HPDE6-E6E7 (cell line): Measurements from ENCODE around the gene ZNF451.
"Not testable (repeated sequence)": the region's sequence is repeated elsewhere in the genome, so short reads cannot be mapped to it uniquely, and the experiment has no call there.

Source experiments
- DNase-seq: peaks from one replicate; pipeline ENCODE4 v3.0.0; 2011; ENCODE audit warnings: missing footprints; ENCODE audit errors: extremely low spot score

The ZNF451 gene

DNA sequence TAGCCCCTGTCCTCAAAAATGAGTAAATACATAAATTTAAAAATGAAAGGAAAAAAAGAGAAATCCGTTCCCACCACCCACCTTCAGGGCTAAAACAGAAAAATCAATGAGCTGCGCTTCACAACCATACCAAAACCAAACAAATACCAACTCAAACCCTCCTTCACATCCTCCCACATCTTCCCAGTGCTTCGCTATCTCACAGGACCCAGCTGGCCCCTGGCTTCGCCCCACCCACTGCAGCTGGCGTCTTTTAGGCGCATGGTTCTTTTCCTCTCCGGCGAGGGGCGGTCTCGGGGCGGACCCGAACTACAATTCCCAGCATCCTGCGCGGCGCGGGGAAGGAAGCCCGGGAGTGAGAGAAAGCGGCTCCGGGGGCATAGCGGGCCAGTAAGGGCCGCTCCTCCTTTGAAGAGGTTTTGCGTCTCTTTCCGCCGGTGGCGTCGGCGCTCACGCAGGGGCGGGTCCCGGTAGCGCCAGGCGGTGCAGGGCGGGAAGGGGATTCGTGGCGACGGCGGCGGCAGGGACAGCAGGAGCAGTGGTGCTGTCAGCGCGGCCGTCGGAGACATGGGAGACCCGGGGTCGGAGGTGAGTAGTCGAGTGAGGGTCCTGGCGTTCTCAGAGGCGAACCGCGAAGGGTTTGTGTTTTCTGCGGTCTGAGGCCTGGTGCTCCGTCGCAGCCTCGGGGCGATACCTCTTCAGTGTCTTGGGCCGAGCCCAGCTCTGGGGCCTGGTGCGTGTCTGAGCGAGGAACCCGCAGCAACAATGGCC, at the start of gene ZNF451:
Gene ZNF451 (plus strand): TSS at position 502 of the 771 bp plus-strand sequence. CDS start 66 bp downstream, at position 568.
- DNase-seq: peak; percentile 91

- DNase-seq: not testable (repeated sequence)
Measured at GRCh38 chr6:57044061-57044460, 45.9 kb upstream of the ZNF451 start.

DNA sequence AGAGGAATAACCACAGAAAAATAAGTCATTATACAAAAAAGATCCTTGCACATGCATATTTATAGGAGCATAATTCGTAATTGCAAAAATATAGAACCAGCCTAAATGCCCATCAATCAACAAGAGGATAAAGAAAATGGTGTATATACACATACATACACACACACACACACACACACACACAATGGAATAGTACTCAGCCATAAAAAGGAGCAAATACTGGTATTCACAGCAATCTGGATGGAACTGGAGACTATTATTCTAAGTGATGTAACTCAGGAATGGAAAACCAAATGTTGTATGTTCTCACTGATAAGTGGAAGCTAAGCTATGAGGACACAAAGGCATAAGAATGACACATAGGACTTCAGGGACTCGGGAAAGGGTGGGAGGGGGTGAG, 45.4 kb upstream of the ZNF451 start:
- no peak for DNase-seq

DNA sequence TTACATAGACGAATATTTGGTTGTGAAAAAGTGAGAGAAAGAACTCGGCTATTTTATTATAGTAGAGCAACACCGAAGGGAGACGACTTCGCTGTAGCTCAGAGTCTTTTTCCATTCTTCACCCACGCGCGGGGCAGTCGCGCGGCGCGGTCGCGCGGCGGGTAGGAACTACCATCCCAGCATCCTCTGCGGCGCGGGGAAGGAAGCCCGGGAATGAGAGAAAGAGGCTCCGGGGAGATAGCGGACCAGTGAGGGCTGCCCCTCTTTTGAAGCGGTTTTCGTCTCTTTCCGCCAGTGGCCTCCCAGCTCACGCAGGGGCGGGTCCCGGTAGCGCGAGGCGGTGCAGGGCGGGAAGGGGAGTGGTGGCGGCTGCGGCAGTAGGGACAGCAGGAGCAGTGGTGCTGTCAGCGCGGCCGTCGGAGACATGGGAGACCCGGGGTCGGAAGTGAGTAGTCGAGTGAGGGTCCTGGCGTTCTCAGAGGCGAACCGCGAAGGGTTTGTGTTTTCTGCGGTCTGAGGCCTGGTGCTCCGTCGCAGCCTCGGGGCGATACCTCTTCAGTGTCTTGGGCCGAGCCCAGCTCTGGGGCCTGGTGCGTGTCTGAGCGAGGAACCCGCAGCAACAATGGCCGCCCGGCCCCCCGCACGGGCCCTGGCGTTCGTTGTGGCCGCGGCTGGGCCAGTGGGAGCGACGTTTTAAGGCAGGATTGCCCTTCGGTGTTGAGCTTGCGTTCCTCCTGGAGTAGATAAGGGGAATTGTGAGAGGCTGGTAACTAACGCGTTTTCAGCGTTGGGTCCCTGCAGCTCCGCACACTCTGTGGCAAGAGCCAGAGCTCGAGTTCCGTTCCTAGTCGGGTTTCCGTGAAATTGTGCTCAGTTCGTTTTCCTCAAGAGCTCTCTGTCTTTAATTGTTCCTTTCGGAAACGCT, 43.4 kb upstream of the ZNF451 start, which contains the start of gene KIAA1586:
Gene KIAA1586 (plus strand): TSS at position 362 of the 925 bp plus-strand sequence. CDS start 63 bp downstream, at position 425.
- DNase-seq: peak; percentile 77

- DNase-seq: not testable (repeated sequence)
Measured at GRCh38 chr6:57047257-57047585, 42.8 kb upstream of the ZNF451 start.

- DNase-seq: not testable (repeated sequence)
Measured at GRCh38 chr6:57047859-57048258, 42.1 kb upstream of the ZNF451 start.

DNA sequence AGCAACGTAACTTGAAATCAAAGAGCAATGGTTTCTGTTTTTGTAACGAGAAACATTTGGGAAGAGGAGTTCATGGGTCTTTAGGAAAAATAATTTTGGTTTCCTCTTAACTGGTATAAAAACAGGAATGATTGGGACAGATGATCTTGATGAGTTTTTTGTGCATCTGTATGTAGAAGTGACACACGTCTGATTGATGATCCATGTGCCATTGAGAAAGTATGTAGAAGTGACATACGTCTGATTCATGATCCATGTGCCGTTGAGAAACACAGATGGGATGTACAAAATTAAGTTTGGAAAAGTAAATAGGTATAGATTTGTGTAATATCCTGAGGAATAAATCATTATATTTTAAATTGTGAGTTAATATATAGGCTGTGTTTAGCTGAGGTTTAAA, 41.4 kb upstream of the ZNF451 start:
- no peak for DNase-seq

GRCh38 chr6:57063847-57064246, 26.1 kb upstream of the ZNF451 start:
- DNase-seq: no peak

GRCh38 chr6:57064809-57065208, 25.2 kb upstream of the ZNF451 start:
- DNase-seq: no peak

- DNase-seq: no peak
Measured at GRCh38 chr6:57068061-57068460, 21.9 kb upstream of the ZNF451 start.

- no peak for DNase-seq
Measured at GRCh38 chr6:57069228-57069627, 20.8 kb upstream of the ZNF451 start.

- DNase-seq: no peak
Measured at GRCh38 chr6:57069920-57070331, 20.1 kb upstream of the ZNF451 start.

DNA sequence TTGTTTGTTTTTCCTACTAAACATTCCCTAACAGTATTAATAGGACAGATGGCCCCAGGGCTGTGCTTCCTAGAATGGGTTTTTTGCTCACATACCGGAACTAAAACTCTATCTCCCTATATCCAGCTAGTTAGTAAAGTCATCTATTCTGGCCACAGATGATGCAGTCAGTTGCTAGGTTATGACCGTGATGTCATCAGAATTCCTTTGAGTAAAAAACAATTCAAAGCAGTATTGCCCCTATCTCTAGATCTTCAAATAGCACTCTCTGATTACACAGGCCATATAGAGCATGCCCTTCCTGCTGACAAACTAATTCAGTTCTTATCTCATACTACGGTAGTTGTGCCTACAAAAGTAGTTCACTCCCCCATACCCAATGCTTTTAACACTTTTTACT, 17.9 kb upstream of the ZNF451 start:
- no peak for DNase-seq

DNA sequence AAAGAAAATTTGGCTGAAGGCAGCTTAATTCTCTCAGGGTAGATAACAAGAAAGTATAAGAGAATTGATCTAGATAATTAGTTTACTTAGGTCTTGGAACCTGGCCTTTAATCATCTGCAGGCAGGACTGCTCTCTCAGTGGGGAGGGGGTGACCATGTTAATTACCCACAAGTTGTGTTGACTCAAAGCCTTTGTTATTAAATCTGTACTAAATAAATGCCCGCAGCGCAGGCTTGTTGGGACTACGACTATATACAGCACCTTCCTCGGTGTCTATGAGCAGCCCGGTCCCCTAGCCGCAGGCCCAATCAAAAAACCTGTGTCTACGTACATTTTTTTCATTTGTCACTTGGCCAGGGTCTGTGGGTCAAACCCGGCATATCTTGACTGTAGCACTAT, 15.6 kb upstream of the ZNF451 start:
- no peak for DNase-seq

DNA sequence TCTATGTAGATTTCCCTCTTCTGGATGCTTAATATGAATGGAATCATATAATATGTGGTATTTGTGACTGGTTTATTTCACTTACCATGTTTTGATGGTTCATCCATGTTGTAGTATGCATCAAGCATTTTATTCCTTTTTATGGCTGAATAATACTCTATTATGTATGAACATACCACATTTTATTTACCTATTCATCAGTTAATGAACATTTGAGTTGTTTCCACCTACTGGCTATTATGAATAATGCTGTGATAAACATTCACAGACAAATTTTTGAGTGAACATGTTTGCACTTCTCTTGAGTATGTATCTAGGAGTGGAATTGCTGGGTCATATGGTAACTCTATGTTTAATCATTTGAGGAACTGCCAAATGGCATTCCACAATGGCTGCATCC, 14.9 kb upstream of the ZNF451 start:
- DNase-seq: no peak

DNA sequence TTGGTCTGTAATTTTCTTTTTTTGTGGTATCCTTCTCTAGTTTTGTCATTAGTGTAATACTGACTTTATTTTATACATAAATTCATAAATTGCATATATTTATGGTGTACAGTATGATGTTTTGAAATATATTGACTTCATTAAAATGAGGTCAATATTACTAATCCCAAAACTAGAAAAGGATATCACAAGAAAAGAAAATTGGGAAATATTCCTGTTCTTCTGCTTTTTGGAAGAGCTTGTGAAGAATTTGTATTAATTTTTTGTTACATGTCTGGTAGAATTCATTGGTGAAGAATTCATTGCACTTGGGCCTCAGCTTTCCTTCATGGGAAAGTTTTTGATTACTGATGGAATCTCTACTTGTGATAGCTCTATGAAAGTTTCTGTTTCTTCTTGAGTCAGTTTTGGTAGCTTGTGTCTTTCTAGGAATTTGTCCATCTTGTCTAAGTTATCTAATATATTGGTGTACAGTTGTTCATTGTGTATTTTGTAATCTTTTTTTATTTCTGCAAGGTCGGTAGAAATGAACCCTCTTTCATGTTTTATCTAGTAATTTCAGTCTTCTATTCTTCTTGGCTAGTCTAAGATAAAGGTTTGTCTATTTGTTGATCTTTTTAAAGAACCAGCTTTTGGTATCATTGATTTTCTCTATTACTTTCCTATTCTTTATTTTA, 11.3 kb upstream of the ZNF451 start:
- DNase-seq: no peak

DNA sequence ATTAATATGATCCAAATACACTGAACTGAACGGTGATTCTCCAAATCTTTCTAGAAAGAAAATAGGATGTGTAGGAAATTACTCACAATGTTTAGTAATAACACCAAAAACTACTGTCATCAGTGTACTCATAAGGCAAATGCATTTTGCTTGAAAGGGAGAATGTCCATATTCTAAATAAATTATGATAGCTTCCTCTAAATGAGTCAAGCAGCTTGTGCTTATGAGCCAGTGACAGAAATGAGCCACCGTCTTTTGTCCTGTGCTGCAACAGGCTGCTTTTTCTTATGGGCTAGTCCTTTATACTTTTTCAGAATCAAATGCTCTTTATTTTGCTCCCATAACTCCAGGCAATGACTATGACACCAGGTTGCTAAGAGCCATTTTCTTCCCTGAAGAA, 4.5 kb upstream of the ZNF451 start:
- no peak for DNase-seq

DNA sequence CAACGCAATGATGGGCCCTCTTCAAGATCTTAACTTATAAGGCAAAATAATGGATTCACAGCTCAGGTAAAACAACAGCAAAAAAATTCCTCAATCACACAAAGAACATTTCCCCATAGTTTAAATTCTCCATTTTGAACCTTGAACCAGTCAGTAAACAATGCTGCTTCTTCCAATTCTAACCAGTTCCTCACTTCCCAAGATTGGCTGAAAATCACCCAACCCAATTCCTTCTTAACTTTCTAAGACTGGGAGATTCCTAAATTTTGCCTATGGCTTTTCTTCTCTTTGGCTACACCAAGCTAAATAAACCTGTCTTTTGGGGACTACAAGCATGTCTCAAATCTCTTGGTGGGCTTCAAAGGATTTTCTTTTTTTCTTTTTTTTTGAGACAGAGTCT, 3.1 kb upstream of the ZNF451 start:
- no peak for DNase-seq

DNA sequence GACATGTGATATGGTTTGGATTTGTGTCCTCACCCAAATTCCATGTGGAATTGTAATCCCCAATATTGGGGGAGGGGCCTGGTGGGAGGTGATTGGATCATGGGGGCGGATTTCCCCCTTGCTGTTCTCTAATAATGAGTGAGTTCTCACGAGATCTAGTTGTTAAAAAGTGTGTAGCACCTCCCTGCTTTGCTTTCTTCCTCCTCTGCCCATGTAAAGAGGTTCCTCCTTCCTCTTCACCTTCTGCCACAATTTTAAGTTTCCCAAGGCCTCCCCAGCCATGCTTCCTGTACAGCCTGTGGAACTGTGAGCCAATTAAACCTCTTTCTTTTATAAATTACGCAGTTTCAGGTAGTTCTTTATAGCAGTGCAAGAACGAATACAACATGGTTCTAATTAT, 2.1 kb upstream of the ZNF451 start:
- DNase-seq: no peak

- no peak for DNase-seq
Measured at GRCh38 chr6:57089265-57089664, 723 bp upstream of the ZNF451 start.

GRCh38 chr6:57090458-57091067, 575 bp downstream of the ZNF451 start:
- DNase-seq: not testable (repeated sequence)

DNA sequence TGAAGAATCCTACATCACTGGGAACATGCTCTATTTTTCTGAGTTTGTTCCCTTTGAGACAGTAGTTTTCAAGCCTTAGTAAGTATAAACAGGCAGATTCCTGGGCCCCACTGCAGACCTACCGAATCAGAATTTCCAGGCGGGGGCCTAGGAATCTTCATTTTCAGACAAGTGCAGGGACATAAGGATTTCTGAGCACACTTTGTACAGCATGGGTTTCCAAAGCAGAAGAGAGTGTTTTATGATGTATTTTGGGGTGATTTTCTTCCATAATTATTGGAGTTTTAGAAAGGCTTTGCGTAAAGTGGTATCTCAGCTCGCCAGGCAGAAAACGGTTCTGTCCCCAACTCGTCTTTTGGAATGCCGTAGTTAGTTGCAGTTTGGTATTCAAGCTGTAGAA, 1.4 kb downstream of the ZNF451 start:
- DNase-seq: not testable (repeated sequence)
